IPS-18a (cell line): Measurements from ENCODE around the gene METTL2B.
A peak's percentile ranks its signal among the peaks of the same experiment; 100 is the strongest.
"Not testable (repeated sequence)": the region's sequence is repeated elsewhere in the genome, so short reads cannot be mapped to it uniquely, and the experiment has no call there.

ENCODE experiments used
- H3K27ac ChIP-seq: one replicate; pipeline ENCODE4 v1.5.1; 2013; ENCODE audit warnings: low read length
- H3K27me3 ChIP-seq: one replicate; pipeline ENCODE4 v1.6.1; 2013; ENCODE audit warnings: mild to moderate bottlenecking, low read length; ENCODE audit not compliant: control insufficient read depth, insufficient read depth
- H3K36me3 ChIP-seq: one replicate; pipeline ENCODE4 v1.6.1; 2013; ENCODE audit warnings: low read depth, low read length; ENCODE audit not compliant: control insufficient read depth
- H3K4me1 ChIP-seq: one replicate; pipeline ENCODE4 v1.6.1; 2013; ENCODE audit warnings: low read depth, low read length; ENCODE audit not compliant: control insufficient read depth
- H3K4me3 ChIP-seq: one replicate; pipeline ENCODE4 v1.5.1; 2013; ENCODE audit warnings: low read length
- H3K9ac ChIP-seq: one replicate; pipeline ENCODE4 v1.6.1; 2013; ENCODE audit warnings: mild to moderate bottlenecking, low read length, moderate library complexity
- H3K9me3 ChIP-seq: one replicate; pipeline ENCODE4 v1.6.1; 2013; ENCODE audit warnings: low read depth, low read length; ENCODE audit not compliant: control insufficient read depth

METTL2B gene

GRCh38 chr7:128476402-128477335 lies at the start of gene METTL2B:
METTL2B (plus strand) TSS chr7:128476748; CDS start chr7:128476766, 18 bp downstream.
- Histone ChIP-seq H3K4me3 (peak within 1 kb of the TSS; percentile 68), H3K36me3 (peaks cover 14% of the 10 kb centered on the region), H3K27ac (peak within 1 kb of the TSS; percentile 82), H3K9ac (peak within 1 kb of the TSS; percentile 96)
- not testable (repeated sequence) for H3K4me1 ChIP-seq, H3K9me3 ChIP-seq, H3K27me3 ChIP-seq

- Histone ChIP-seq H3K27me3 (no peaks in the 10 kb centered on the region), H3K4me3 (no peak overlapping the region), H3K9ac (no peak overlapping the region), H3K36me3 (no peaks in the 10 kb centered on the region), H3K4me1 (peaks cover 8% of the 10 kb centered on the region), H3K9me3 (no peaks in the 10 kb centered on the region), H3K27ac (no peak overlapping the region)
Observed at GRCh38 chr7:128427289-128427891, 49.2 kb upstream of the METTL2B start.

- no peaks in the 10 kb centered on the region for H3K9me3 ChIP-seq
- H3K36me3 ChIP-seq: no peaks in the 10 kb centered on the region
- H3K4me1 ChIP-seq: peaks cover 13% of the 10 kb centered on the region
- H3K9ac ChIP-seq: no peak overlapping the region
- H3K27me3 ChIP-seq: no peaks in the 10 kb centered on the region
- H3K4me3 ChIP-seq: no peak overlapping the region
- H3K27ac ChIP-seq: no peak overlapping the region
Observed at GRCh38 chr7:128430207-128430606, 46.3 kb upstream of the METTL2B start.

- no peak overlapping the region for H3K27ac ChIP-seq
- no peak overlapping the region for H3K4me3 ChIP-seq
- no peaks in the 10 kb centered on the region for H3K9me3 ChIP-seq
- no peak overlapping the region for H3K9ac ChIP-seq
- H3K27me3 ChIP-seq: no peaks in the 10 kb centered on the region
- peaks cover 16% of the 10 kb centered on the region for H3K4me1 ChIP-seq
- no peaks in the 10 kb centered on the region for H3K36me3 ChIP-seq
Observed at GRCh38 chr7:128431221-128431620, 45.3 kb upstream of the METTL2B start.

GRCh38 chr7:128431754-128432153 lies 44.8 kb upstream of the METTL2B start:
- no peaks in the 10 kb centered on the region for H3K36me3 ChIP-seq
- peaks cover 16% of the 10 kb centered on the region for H3K4me1 ChIP-seq
- no peak overlapping the region for H3K4me3 ChIP-seq
- H3K27ac ChIP-seq: no peak overlapping the region
- H3K9me3 ChIP-seq: no peaks in the 10 kb centered on the region
- no peak overlapping the region for H3K9ac ChIP-seq
- no peaks in the 10 kb centered on the region for H3K27me3 ChIP-seq

- H3K9me3 ChIP-seq: no peaks in the 10 kb centered on the region
- H3K4me1 ChIP-seq: peaks cover 16% of the 10 kb centered on the region
- H3K27me3 ChIP-seq: no peaks in the 10 kb centered on the region
- H3K9ac ChIP-seq: no peak overlapping the region
- no peak overlapping the region for H3K4me3 ChIP-seq
- H3K36me3 ChIP-seq: no peaks in the 10 kb centered on the region
- H3K27ac ChIP-seq: no peak overlapping the region
Observed at GRCh38 chr7:128434413-128435326, 41.9 kb upstream of the METTL2B start.

GRCh38 chr7:128435327-128435686 lies 41.2 kb upstream of the METTL2B start:
- Histone ChIP-seq H3K27ac (no peak overlapping the region), H3K4me1 (peaks cover 16% of the 10 kb centered on the region), H3K4me3 (no peak overlapping the region), H3K27me3 (no peaks in the 10 kb centered on the region), H3K36me3 (no peaks in the 10 kb centered on the region), H3K9ac (no peak overlapping the region), H3K9me3 (no peaks in the 10 kb centered on the region)

- Histone ChIP-seq H3K27ac (no peak overlapping the region), H3K27me3 (no peaks in the 10 kb centered on the region), H3K4me1 (peaks cover 8% of the 10 kb centered on the region), H3K9ac (no peak overlapping the region), H3K9me3 (no peaks in the 10 kb centered on the region), H3K4me3 (no peak overlapping the region), H3K36me3 (no peaks in the 10 kb centered on the region)
Observed at GRCh38 chr7:128437426-128438332, 38.9 kb upstream of the METTL2B start.

GRCh38 chr7:128442356-128442755 lies 34.2 kb upstream of the METTL2B start:
- H3K4me1 ChIP-seq: no peaks in the 10 kb centered on the region

GRCh38 chr7:128443831-128444600 lies 32.5 kb upstream of the METTL2B start:
- Histone ChIP-seq H3K27ac (no peak overlapping the region), H3K36me3 (no peaks in the 10 kb centered on the region), H3K27me3 (no peaks in the 10 kb centered on the region), H3K4me3 (no peak overlapping the region), H3K4me1 (no peaks in the 10 kb centered on the region), H3K9ac (no peak overlapping the region), H3K9me3 (no peaks in the 10 kb centered on the region)

More at GRCh38 chr7:128442356-128442755, 34.2 kb upstream of the METTL2B start:
- no peak overlapping the region for H3K27ac ChIP-seq
- H3K36me3 ChIP-seq: no peaks in the 10 kb centered on the region
- no peaks in the 10 kb centered on the region for H3K27me3 ChIP-seq
- H3K4me3 ChIP-seq: no peak overlapping the region
- H3K9ac ChIP-seq: no peak overlapping the region
- no peaks in the 10 kb centered on the region for H3K9me3 ChIP-seq
